Measurements from ENCODE around the gene RHBDF2.

The RHBDF2 gene

GRCh38 chr17:76477576-76477975, 23.6 kb downstream of the RHBDF2 start:
- DNase-seq, result no peak

GRCh38 chr17:76476736-76477135, 24.5 kb downstream of the RHBDF2 start:
- DNase-seq, result no peak

- DNase-seq, result no peak
These were observed 25.9 kb downstream of the RHBDF2 start for GRCh38 chr17:76475302-76475701.

GRCh38 chr17:76474894-76475293, 26.3 kb downstream of the RHBDF2 start:
- DNase-seq, result no peak

- DNase-seq, result no peak
These were observed 27.0 kb downstream of the RHBDF2 start for GRCh38 chr17:76474238-76474637.

GRCh38 chr17:76473541-76473985, 27.7 kb downstream of the RHBDF2 start:
- no peak for DNase-seq

GRCh38 chr17:76472726-76473125, 28.5 kb downstream of the RHBDF2 start:
- no peak for DNase-seq

GRCh38 chr17:76472258-76472645, 29.0 kb downstream of the RHBDF2 start:
- DNase-seq, result no peak

- no peak for DNase-seq
These were observed 29.5 kb downstream of the RHBDF2 start for GRCh38 chr17:76471498-76472257.

GRCh38 chr17:76469991-76470739, 31.1 kb downstream of the RHBDF2 start:
- DNase-seq, result no peak

- no peak for DNase-seq
These were observed 31.9 kb downstream of the RHBDF2 start for GRCh38 chr17:76469076-76469990.

- DNase-seq, result no peak
These were observed 32.6 kb downstream of the RHBDF2 start for GRCh38 chr17:76468634-76469010.

GRCh38 chr17:76467809-76468633, 33.2 kb downstream of the RHBDF2 start:
- no peak for DNase-seq

- peak; percentile 30 for DNase-seq
These were observed 33.9 kb downstream of the RHBDF2 start, which contains the start of gene AANAT for GRCh38 chr17:76467366-76467765. AANAT (plus strand) TSS chr17:76467603; CDS start chr17:76468747, 1,144 bp downstream.

- no peak for DNase-seq
These were observed 34.5 kb downstream of the RHBDF2 start for GRCh38 chr17:76466775-76467130.

GRCh38 chr17:76462556-76463290, 38.5 kb downstream of the RHBDF2 start:
- DNase-seq, result no peak

- DNase-seq, result no peak
These were observed 39.3 kb downstream of the RHBDF2 start for GRCh38 chr17:76461765-76462555.

- no peak for DNase-seq
These were observed 41.5 kb downstream of the RHBDF2 start for GRCh38 chr17:76459674-76460073.

- DNase-seq, result no peak
These were observed 42.4 kb downstream of the RHBDF2 start for GRCh38 chr17:76458580-76459490.

- DNase-seq, result no peak
These were observed 47.8 kb downstream of the RHBDF2 start for GRCh38 chr17:76453431-76453743.

Data from NCI-H2171 (cell line).